ENCODE data around the gene IL1RL2.

The IL1RL2 gene

GRCh38 chr2:102154364-102154763, 32.5 kb upstream of the IL1RL2 start:
- Histone ChIP-seq H2AFZ (ENCODE audit: low read length) (no peak overlapping the region), H3K79me2 (ENCODE audit: insufficient read depth, low read length) (no peaks in the 10 kb centered on the region), H3K4me3 (ENCODE audit: low read length, poor library complexity, severe bottlenecking) (no peak overlapping the region), H3K4me1 (ENCODE audit: insufficient read depth, low read length, poor library complexity, severe bottlenecking) (no peaks in the 10 kb centered on the region), H3K27me3 (ENCODE audit: insufficient read depth, low read length, poor library complexity, severe bottlenecking) (no peaks in the 10 kb centered on the region), H3K9me3 (ENCODE audit: insufficient read depth, low read depth, low read length) (peaks cover 3% of the 10 kb centered on the region; the same call in 1 of the 2 replicates), H3F3A (ENCODE audit: low read depth) (no peaks in the 10 kb centered on the region), H3K9ac (ENCODE audit: low read depth, low read length, poor library complexity, severe bottlenecking) (no peak overlapping the region), H3K4me2 (ENCODE audit: low read depth, low read length, poor library complexity, severe bottlenecking) (no peak overlapping the region), H4K20me1 (ENCODE audit: insufficient read depth, low read length, poor library complexity, severe bottlenecking) (no peaks in the 10 kb centered on the region), H3K36me3 (ENCODE audit: insufficient read depth, low read length) (no peaks in the 10 kb centered on the region), H3K9me2 (replicated peaks; ENCODE audit: low read depth, low read length) (no peaks in the 10 kb centered on the region)
- TF ChIP-seq CTCF (conservative IDR thresholded peaks at IDR 0.05; ENCODE audit: low read length): no peak
- TF ChIP-seq EZH2phosphoT487 (IDR thresholded peaks at IDR 0.05; ENCODE audit: borderline replicate concordance): no peak

GRCh38 chr2:102154946-102155702, 31.7 kb upstream of the IL1RL2 start:
- H3F3A ChIP-seq (ENCODE audit: low read depth): no peaks in the 10 kb centered on the region
- no peaks in the 10 kb centered on the region for H4K20me1 ChIP-seq (ENCODE audit: insufficient read depth, low read length, poor library complexity, severe bottlenecking)
- H3K4me3 ChIP-seq (ENCODE audit: low read length, poor library complexity, severe bottlenecking): no peak overlapping the region
- H3K36me3 ChIP-seq (ENCODE audit: insufficient read depth, low read length): no peaks in the 10 kb centered on the region
- H3K4me1 ChIP-seq (ENCODE audit: insufficient read depth, low read length, poor library complexity, severe bottlenecking): no peaks in the 10 kb centered on the region
- no peak overlapping the region for H2AFZ ChIP-seq (ENCODE audit: low read length)
- H3K9ac ChIP-seq (ENCODE audit: low read depth, low read length, poor library complexity, severe bottlenecking): no peak overlapping the region
- no peak for TF ChIP-seq CTCF (conservative IDR thresholded peaks at IDR 0.05; ENCODE audit: low read length)
- no peak for TF ChIP-seq EZH2phosphoT487 (IDR thresholded peaks at IDR 0.05; ENCODE audit: borderline replicate concordance)
- H3K9me2 ChIP-seq (replicated peaks; ENCODE audit: low read depth, low read length): no peaks in the 10 kb centered on the region
- no peak overlapping the region for H3K4me2 ChIP-seq (ENCODE audit: low read depth, low read length, poor library complexity, severe bottlenecking)
- no peaks in the 10 kb centered on the region for H3K79me2 ChIP-seq (ENCODE audit: insufficient read depth, low read length)
- peaks cover 2% of the 10 kb centered on the region; the same call in 1 of the 2 replicates for H3K9me3 ChIP-seq (ENCODE audit: insufficient read depth, low read depth, low read length)
- H3K27me3 ChIP-seq (ENCODE audit: insufficient read depth, low read length, poor library complexity, severe bottlenecking): no peaks in the 10 kb centered on the region

GRCh38 chr2:102155703-102156515, 30.9 kb upstream of the IL1RL2 start:
- no peaks in the 10 kb centered on the region for H3K27me3 ChIP-seq (ENCODE audit: insufficient read depth, low read length, poor library complexity, severe bottlenecking)
- H3K36me3 ChIP-seq (ENCODE audit: insufficient read depth, low read length): no peaks in the 10 kb centered on the region
- TF ChIP-seq EZH2phosphoT487 (IDR thresholded peaks at IDR 0.05; ENCODE audit: borderline replicate concordance) (no peak), CTCF (conservative IDR thresholded peaks at IDR 0.05; ENCODE audit: low read length) (no peak)
- no peaks in the 10 kb centered on the region for H3K4me1 ChIP-seq (ENCODE audit: insufficient read depth, low read length, poor library complexity, severe bottlenecking)
- H3K9me3 ChIP-seq (ENCODE audit: insufficient read depth, low read depth, low read length): peaks cover 2% of the 10 kb centered on the region; the same call in 1 of the 2 replicates
- H3F3A ChIP-seq (ENCODE audit: low read depth): no peaks in the 10 kb centered on the region
- H3K4me2 ChIP-seq (ENCODE audit: low read depth, low read length, poor library complexity, severe bottlenecking): no peak overlapping the region
- no peaks in the 10 kb centered on the region for H3K9me2 ChIP-seq (replicated peaks; ENCODE audit: low read depth, low read length)
- no peaks in the 10 kb centered on the region for H3K79me2 ChIP-seq (ENCODE audit: insufficient read depth, low read length)
- no peaks in the 10 kb centered on the region for H4K20me1 ChIP-seq (ENCODE audit: insufficient read depth, low read length, poor library complexity, severe bottlenecking)
- H2AFZ ChIP-seq (ENCODE audit: low read length): no peak overlapping the region
- H3K9ac ChIP-seq (ENCODE audit: low read depth, low read length, poor library complexity, severe bottlenecking): no peak overlapping the region
- no peak overlapping the region for H3K4me3 ChIP-seq (ENCODE audit: low read length, poor library complexity, severe bottlenecking)

Measured in Loucy (cell line).